Mucosa of stomach (tissue), 1 donor: Measurements from ENCODE around the gene PCDHB9.
"Not testable (repeated sequence)": the region's sequence is repeated elsewhere in the genome, so short reads cannot be mapped to it uniquely, and the experiment has no call there.

ENCODE experiments used
- H3K27me3 ChIP-seq: one replicate; pipeline ENCODE4 v1.7.0; 2013; ENCODE audit warnings: mild to moderate bottlenecking, low read length; ENCODE audit not compliant: control insufficient read depth, insufficient read depth
- H3K36me3 ChIP-seq: one replicate; pipeline ENCODE4 v1.7.0; 2013; ENCODE audit warnings: low read length; ENCODE audit not compliant: control insufficient read depth, insufficient read depth
- H3K4me1 ChIP-seq: one replicate; pipeline ENCODE4 v1.7.0; 2013; ENCODE audit warnings: mild to moderate bottlenecking, low read length; ENCODE audit not compliant: control insufficient read depth, insufficient read depth
- H3K4me3 ChIP-seq: one replicate; pipeline ENCODE4 v1.7.0; 2013; ENCODE audit warnings: low read length
- H3K9ac ChIP-seq: one replicate; pipeline ENCODE4 v1.7.0; 2013; ENCODE audit warnings: mild to moderate bottlenecking, low read length, moderate library complexity
- H3K9me3 ChIP-seq: one replicate; pipeline ENCODE4 v1.7.0; 2013; ENCODE audit warnings: mild to moderate bottlenecking, low read length, moderate library complexity; ENCODE audit not compliant: control insufficient read depth
- donor health status: Pancreatic carcinoma.

PCDHB9 gene

GRCh38 chr5:141186897-141187512 lies at the start of gene PCDHB9:
Gene PCDHB9 (plus strand): TSS chr5:141187161. CDS start chr5:141187319, 158 bp downstream.
- no peaks in the 10 kb centered on the region for H3K27me3 ChIP-seq
- no peaks in the 10 kb centered on the region for H3K36me3 ChIP-seq
- no peak within 1 kb of the TSS for H3K9ac ChIP-seq
- no peak within 1 kb of the TSS for H3K4me3 ChIP-seq
- no peaks in the 10 kb centered on the region for H3K4me1 ChIP-seq
- H3K9me3 ChIP-seq, result no peaks in the 10 kb centered on the region

- H3K4me3 ChIP-seq, H3K9me3 ChIP-seq: not testable (repeated sequence)
Measured at GRCh38 chr5:141137346-141137745, 49.6 kb upstream of the PCDHB9 start.

GRCh38 chr5:141149812-141150211 lies 37.1 kb upstream of the PCDHB9 start, which contains the start of gene PCDHB6:
Gene PCDHB6 (plus strand): TSS chr5:141150057. CDS start chr5:141150258, 201 bp downstream.
- H3K4me1 ChIP-seq, result no peaks in the 10 kb centered on the region
- H3K4me3 ChIP-seq, result no peak within 1 kb of the TSS
- H3K9me3 ChIP-seq, result no peaks in the 10 kb centered on the region

More at GRCh38 chr5:141137346-141137745, 49.6 kb upstream of the PCDHB9 start:
- not testable (repeated sequence) for H3K9ac ChIP-seq, H3K4me1 ChIP-seq, H3K27me3 ChIP-seq, H3K36me3 ChIP-seq

GRCh38 chr5:141150224-141150992 lies 36.6 kb upstream of the PCDHB9 start:
- Histone ChIP-seq H3K27me3 (no peaks in the 10 kb centered on the region), H3K4me1 (no peaks in the 10 kb centered on the region), H3K4me3 (no peak overlapping the region)

More at GRCh38 chr5:141149812-141150211, 37.1 kb upstream of the PCDHB9 start, which contains the start of gene PCDHB6:
- H3K36me3 ChIP-seq, result no peaks in the 10 kb centered on the region
- no peak within 1 kb of the TSS for H3K9ac ChIP-seq
- H3K27me3 ChIP-seq, result no peaks in the 10 kb centered on the region

GRCh38 chr5:141150993-141151325 lies 36.0 kb upstream of the PCDHB9 start:
- H3K4me1 ChIP-seq, result no peaks in the 10 kb centered on the region
- no peaks in the 10 kb centered on the region for H3K27me3 ChIP-seq
- no peak overlapping the region for H3K9ac ChIP-seq
- no peaks in the 10 kb centered on the region for H3K9me3 ChIP-seq
- H3K4me3 ChIP-seq, result no peak overlapping the region
- H3K36me3 ChIP-seq, result no peaks in the 10 kb centered on the region

More at GRCh38 chr5:141150224-141150992, 36.6 kb upstream of the PCDHB9 start:
- Histone ChIP-seq H3K9me3 (no peaks in the 10 kb centered on the region), H3K9ac (no peak overlapping the region), H3K36me3 (no peaks in the 10 kb centered on the region)

- H3K36me3 ChIP-seq, H3K4me3 ChIP-seq, H3K27me3 ChIP-seq, H3K4me1 ChIP-seq, H3K9me3 ChIP-seq, H3K9ac ChIP-seq: not testable (repeated sequence)
Measured at GRCh38 chr5:141151632-141152031, 35.3 kb upstream of the PCDHB9 start.

GRCh38 chr5:141152096-141152495 lies 34.9 kb upstream of the PCDHB9 start:
- not testable (repeated sequence) for H3K9me3 ChIP-seq, H3K4me1 ChIP-seq, H3K4me3 ChIP-seq, H3K36me3 ChIP-seq, H3K9ac ChIP-seq, H3K27me3 ChIP-seq

GRCh38 chr5:141155540-141156374 lies 31.2 kb upstream of the PCDHB9 start:
- Histone ChIP-seq H3K9me3 (no peaks in the 10 kb centered on the region), H3K36me3 (no peaks in the 10 kb centered on the region), H3K4me3 (no peak overlapping the region), H3K9ac (no peak overlapping the region), H3K27me3 (no peaks in the 10 kb centered on the region), H3K4me1 (no peaks in the 10 kb centered on the region)

GRCh38 chr5:141157356-141157755 lies 29.6 kb upstream of the PCDHB9 start:
- H3K4me3 ChIP-seq, H3K4me1 ChIP-seq, H3K9ac ChIP-seq, H3K9me3 ChIP-seq, H3K27me3 ChIP-seq, H3K36me3 ChIP-seq: not testable (repeated sequence)

GRCh38 chr5:141157901-141158300 lies 29.1 kb upstream of the PCDHB9 start:
- not testable (repeated sequence) for H3K9me3 ChIP-seq, H3K27me3 ChIP-seq

GRCh38 chr5:141172381-141173204 lies 14.4 kb upstream of the PCDHB9 start, which contains the start of gene PCDHB7:
Gene PCDHB7 (plus strand): TSS chr5:141172644. CDS start chr5:141172836, 192 bp downstream.
- H3K36me3 ChIP-seq, result no peaks in the 10 kb centered on the region
- H3K9me3 ChIP-seq, result no peaks in the 10 kb centered on the region
- H3K27me3 ChIP-seq, result no peaks in the 10 kb centered on the region
- no peaks in the 10 kb centered on the region for H3K4me1 ChIP-seq
- H3K4me3 ChIP-seq, result no peak within 1 kb of the TSS
- H3K9ac ChIP-seq, result no peak within 1 kb of the TSS

More at GRCh38 chr5:141157901-141158300, 29.1 kb upstream of the PCDHB9 start:
- H3K4me3 ChIP-seq, H3K9ac ChIP-seq, H3K36me3 ChIP-seq, H3K4me1 ChIP-seq: not testable (repeated sequence)
